Fibroblast of upper back skin (primary cell): ENCODE measurements around the gene C1QTNF3.
"Not testable (repeated sequence)": the region's sequence is repeated elsewhere in the genome, so short reads cannot be mapped to it uniquely, and the experiment has no call there.

Experiments
- DNase-seq: peaks from one replicate; pipeline ENCODE4 v3.0.0-alpha.2; 2013

The C1QTNF3 gene

GRCh38 chr5:34047774-34048572, 5.0 kb upstream of the C1QTNF3 start:
- no peak for DNase-seq

DNA sequence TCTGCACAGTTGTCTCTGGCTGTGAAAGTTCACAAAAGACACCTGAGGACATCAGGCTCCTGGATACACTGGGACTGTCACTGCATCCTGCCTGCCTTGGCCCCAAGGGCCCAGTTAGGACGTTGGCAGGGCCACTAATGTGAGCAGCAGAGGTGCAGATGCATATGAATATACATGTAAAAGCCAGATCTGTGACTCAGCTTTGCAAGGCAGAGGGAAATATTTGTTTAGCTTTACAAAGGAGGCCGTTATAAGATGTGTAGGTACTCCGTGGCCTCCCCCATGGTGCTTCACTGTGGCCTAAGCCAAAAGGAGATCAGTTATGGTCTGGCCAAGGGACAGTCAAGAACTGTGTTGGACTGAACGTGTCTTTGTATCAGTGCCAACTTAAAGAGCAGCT, 4.1 kb upstream of the C1QTNF3 start:
- no peak for DNase-seq

- DNase-seq = peak; percentile 75
Observed at GRCh38 chr5:34045996-34046395, 3.0 kb upstream of the C1QTNF3 start.

DNA sequence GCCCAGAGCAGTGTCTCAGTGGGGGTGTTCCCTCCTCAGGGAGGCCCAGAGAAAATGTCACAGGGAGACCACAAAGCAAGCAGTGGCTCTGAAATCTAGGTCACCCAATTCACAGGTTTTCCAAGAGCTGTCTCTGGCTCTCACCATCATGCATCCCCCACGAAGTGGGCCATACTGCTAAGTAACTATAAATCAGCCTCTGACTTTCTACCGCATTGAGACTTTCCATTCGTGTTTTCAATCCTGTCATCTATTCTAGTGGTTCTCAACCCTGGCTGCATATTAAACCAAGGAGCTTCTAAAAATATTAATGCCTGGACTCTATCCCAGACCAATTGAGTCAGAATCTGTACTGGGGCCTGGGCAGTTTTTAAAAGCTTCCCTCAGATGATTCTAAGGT, 2.0 kb upstream of the C1QTNF3 start:
- peak; percentile 60 for DNase-seq

GRCh38 chr5:34042321-34042720, 692 bp downstream of the C1QTNF3 start:
- DNase-seq = no peak

GRCh38 chr5:34041247-34041972, 1.6 kb downstream of the C1QTNF3 start:
- DNase-seq = no peak

DNA sequence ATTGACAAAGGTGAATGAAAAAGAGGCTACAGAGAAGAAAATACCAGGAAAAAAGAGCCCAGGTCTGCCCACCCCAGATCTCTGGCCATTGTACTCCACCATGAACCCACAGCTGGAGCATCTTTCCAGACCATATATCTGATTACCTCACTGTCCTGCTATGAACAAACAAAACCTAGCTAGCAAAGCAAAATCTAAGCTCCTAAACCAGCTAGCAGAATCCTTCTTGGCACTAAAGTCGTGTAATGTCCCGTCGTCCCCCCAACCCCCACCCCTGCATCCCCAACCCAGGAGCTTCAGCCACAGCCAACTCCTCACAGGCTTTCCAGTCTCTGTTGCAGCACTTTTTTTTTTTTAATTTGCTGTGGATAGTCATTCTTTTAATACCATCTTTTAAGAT, 2.5 kb downstream of the C1QTNF3 start:
- DNase-seq = peak; percentile 41

DNA sequence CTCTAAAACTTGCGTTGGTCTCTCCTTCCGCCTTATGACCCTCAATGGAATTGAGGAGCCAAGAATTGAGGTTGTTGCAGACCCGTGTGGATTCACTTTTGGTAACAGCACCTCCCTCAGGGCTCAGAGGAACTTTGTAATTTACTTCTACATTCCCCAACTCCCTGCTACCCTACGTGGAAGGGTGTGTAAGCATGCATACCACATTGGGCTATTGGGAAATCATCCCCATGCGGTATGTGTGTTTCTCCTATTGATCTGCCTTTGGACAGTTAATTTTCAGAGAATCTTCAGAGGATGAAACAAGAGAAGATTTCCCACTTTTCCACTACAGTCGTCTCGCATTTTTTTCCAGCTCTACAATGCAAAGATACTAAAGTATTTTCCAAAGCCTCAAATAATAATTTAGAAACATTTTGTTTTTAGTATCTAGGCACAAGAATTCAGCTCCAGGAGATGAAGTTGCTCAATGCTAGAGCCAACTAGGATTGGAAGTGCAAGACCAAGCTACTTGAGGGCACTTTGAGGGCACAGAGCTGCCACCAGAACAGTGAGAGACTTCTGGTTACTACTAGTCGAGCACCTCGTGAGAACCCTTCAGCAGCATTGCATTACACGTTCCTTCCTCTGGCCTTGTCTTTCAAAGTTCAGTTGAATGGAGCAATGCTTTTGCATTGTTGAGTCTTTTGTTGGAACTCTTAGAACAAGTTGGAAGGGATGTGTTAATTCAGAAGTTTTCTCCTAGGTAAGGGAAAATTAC, 3.4 kb downstream of the C1QTNF3 start:
- DNase-seq = peak; percentile 22

DNA sequence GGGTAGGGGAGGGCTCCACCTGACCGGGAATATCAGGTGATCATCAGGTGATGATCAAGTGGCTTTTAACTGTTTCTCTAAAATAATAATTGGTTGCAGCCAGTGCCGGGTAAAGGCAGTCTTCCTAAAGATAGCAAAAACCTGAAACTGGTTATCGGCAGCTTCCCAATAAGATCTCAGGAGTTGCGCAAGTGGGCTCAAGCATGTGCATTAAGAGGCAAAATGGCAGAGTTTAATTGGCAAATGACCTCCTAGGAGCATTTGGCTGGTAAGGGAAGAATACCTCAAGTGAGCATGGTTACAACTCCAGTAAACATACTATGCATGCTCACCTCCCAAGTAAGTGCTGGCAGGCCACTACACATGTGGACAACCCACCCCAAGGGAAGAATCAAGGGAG, 4.2 kb downstream of the C1QTNF3 start:
- DNase-seq = no peak

DNA sequence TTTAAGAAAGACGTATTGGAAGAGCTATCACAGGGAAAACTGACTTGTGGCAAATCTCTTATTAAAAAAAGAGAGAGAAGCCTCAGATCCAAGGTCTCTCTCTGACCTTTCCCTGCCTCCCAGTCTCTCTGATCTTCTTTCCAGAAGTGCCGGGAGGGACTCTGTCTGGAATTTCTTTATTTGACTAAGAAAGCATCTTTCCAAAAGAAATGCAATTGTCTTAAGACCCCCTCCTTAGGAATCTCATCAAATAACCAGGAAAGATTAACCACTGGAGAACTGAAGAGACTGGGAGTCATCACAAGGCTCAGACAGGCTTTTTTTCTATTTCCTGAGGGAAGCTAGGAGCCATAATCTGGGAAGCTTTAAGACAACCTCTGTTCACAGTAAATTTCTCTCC, 4.6 kb downstream of the C1QTNF3 start:
- peak; percentile 54 for DNase-seq

- no peak for DNase-seq
Observed at GRCh38 chr5:34037726-34038125, 5.3 kb downstream of the C1QTNF3 start.

DNA sequence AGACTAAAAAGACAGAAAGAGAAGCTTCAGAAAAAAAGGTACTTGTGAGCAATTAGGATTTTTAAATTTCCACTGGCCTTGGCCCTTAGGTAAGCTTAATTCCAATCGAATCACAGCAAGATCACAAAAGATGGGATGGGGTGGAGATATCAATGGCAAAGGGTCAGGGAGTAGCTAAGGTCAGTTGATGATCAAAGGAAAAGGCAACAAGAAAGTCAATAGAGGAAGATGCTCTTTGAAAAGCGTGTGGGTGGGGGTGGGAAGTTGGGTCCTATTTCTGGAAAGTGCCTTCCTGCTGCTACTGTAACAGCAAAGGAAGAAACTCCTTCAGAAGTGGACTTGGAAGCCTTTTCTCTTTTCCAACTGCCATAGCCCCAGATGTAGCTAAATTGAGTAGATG, 7.3 kb downstream of the C1QTNF3 start:
- no peak for DNase-seq

DNA sequence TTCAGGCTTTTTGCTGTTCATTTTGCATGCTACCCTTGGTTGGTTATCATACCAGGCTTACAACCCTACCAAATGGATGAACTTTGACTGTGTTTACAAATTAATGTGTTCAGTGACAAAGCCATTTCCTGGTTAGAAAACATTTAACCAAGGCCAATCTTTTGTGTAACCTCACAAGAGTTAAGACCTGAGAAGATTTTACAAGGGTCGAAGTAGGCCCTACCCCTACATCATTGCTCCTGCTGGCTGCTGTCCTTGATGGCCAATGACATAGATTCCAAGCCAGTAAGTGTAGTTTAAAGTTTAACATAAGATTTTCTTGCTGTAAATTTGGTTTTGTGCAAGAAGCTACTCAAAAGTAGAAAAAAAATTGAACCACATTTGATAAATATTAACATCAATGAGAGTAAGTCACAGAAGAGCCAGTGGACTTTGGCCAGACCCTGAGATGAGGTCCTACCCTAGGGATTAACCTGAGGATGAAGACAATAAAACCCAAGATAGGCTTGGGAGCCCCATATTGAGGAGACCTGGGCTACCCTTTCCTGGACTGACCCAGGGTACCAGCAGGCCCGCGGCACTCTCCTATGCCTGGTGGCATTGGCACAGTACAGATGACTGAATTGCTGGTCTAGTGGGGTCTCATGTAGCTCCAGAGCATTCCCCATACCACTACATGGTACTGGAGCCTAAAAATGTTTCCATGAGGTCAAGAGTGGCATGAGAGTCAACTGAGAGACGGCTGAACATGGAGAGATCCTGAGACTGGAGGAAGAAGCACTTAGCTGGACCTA, 8.3 kb downstream of the C1QTNF3 start:
- DNase-seq = no peak

DNA sequence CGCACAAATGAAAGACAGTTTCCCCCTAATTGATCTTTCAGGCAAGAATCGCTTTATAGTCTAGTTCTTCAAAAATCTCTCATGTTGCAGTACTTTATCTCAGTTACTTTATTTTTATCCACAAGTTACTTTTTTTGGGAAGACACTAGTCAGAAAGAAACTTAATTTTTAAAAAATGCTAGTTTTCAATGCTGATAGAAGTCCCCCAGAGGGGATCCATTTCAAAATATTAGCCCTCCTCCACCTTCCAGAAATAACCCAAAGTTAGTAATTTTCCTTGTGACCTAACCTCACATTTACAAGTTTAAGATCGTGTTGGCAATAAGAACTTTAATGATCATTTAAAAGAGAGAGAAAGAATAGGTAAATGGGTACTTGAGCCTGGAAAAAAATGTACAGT, 11.0 kb downstream of the C1QTNF3 start:
- no peak for DNase-seq

GRCh38 chr5:34031117-34031516, 11.9 kb downstream of the C1QTNF3 start:
- no peak for DNase-seq

DNA sequence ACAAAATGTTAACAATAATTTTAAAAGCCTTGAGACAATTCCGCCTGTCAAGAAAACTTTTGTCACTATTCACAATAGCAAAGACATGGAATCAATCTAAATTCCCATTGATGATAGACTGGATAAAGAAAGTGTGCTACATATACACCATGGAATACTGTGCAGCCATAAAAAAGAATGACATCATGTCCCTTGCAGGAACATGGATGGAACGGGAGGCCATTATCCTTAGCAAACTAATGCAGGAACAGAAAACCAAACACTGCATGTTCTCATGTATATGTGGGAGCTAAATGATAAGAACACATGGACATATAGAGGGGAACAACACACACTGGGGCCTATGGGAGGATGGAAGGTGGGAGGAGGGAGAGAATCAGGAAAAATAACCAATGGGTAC, 12.4 kb downstream of the C1QTNF3 start:
- not testable (repeated sequence) for DNase-seq

GRCh38 chr5:34030048-34030447, 13.0 kb downstream of the C1QTNF3 start:
- no peak for DNase-seq

- DNase-seq = no peak
Observed at GRCh38 chr5:34028349-34028748, 14.7 kb downstream of the C1QTNF3 start.

GRCh38 chr5:34026089-34026761, 16.8 kb downstream of the C1QTNF3 start:
- DNase-seq = no peak

DNA sequence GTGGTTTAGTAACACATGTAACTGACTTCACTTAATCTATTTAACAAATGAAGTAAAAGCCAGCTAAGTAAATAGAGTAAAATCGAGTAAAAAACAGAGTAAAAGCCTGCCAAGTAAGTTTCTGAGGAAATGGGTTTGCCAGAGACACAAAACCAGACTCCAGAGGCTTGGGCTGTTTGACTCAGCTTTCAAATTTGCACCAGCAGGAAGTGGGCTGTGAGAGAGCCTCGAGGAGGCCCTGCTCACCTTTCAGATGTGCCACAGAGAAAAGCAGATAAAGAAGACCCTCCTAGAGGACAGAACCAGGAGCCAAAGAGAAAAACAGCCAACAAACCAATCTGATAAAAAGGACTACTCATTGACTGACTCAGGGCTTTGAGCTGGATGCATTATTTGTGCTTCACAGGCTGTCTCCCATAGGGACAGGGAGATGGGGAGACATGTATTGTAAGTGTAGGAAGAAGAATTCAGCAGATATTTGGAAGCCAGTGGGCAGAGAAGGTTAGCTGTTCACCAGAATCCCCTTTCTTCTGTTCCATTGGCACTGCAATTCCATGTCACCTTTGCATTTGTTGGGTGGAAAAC, 20.8 kb downstream of the C1QTNF3 start:
- peak; percentile 69 for DNase-seq

DNA sequence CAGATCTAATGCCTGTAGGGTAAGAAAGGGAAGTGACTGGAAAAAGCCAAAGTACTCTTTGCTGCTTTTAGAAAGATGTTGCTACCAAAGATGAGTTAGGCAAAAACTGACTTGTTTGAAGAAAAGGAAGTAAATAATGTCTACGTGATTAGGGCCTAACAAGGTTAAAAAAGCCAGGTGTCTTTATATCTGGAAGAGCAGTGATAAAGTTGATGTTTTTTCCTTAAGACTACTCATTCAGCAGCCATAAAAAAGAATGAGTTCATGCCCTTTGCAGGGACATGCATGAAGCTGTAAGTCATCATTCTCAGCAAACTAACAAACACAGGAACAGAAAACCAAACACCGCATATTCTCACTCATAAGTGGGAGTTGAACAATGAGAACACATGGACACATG, 21.7 kb downstream of the C1QTNF3 start:
- DNase-seq = no peak

GRCh38 chr5:34020726-34021125, 22.3 kb downstream of the C1QTNF3 start:
- no peak for DNase-seq
